Pancreas (tissue), 10 donors: ENCODE data around the gene SCARB1. TPM values are rescaled to one million over a fixed set of nuclear protein-coding genes. Genes with fewer than 3 reads are reported as not detected.

ENCODE experiments used
- ATAC-seq, 4 donors: fragments of 200-7000 bp; cut with Tn5 transposase; one replicate each; pipeline versions ENCODE4 v1.8.0 to v1.9.1; 2020; ENCODE audit warnings: mild to moderate bottlenecking in 4 of 4, moderate library complexity in 4 of 4
- DNase-seq, 6 donors: peaks; one replicate each; pipeline ENCODE4 v3.0.0-alpha.2; 2020
- FAIRE-seq: peaks from 2 replicates; lab custom pipeline; 2012; peaks lifted over from hg19 to GRCh38; lab: Jason Lieb, UNC
- H3K27ac ChIP-seq, 4 donors: fragments of 200-600 bp; sonication (generic); 1 replicate in 3 of 4; 2 replicates in 1 of 4; pipeline versions ENCODE4 v1.5.0 to v1.8.0; 2020
- H3K27me3 ChIP-seq, 4 donors: fragments of 200-600 bp; one replicate each; pipeline ENCODE4 v1.8.0; 2021
- H3K36me3 ChIP-seq, 3 donors: fragments of 200-600 bp; sonication (generic) in 1 of 3; one replicate each; pipeline versions ENCODE4 v1.5.0 to v1.8.0; 2020 to 2021
- H3K4me1 ChIP-seq, 3 donors: fragments of 200-600 bp; one replicate each; pipeline ENCODE4 v1.8.0; 2021
- H3K4me3 ChIP-seq, 4 donors: fragments of 200-600 bp; sonication (generic) in 2 of 4; one replicate each; pipeline versions ENCODE4 v1.5.0 to v1.8.0; 2020 to 2021
- H3K9me3 ChIP-seq, 4 donors: fragments of 200-600 bp; one replicate each; pipeline ENCODE4 v1.8.0; 2021
- CTCF ChIP-seq, 4 donors: fragments of 200-600 bp; sonication (generic) in 3 of 4; IDR thresholded peaks; one replicate each; pipeline versions ENCODE4 v1.5.0 to v1.8.0; 2021; ENCODE audit warnings: antibody characterized with exemption in 4 of 4
- WGBS, 2 donors: extraction: QIAGEN DNeasy Blood & Tissue Kit; methylation state at CpG; one replicate each; pipeline ENCODE4 v1.1.7; 2013; 5-methylcytosine and 5-hydroxymethylcytosine counted together
- intact Hi-C, 3 donors: fragments of 100-400 bp; cut with DNase I; formaldehyde crosslinking; loops; one replicate each; pipeline versions ENCODE4 v1.11.1 to v1.14.2; 2022
- polyA plus RNA-seq, 2 donors: library from polyadenylated mRNA; stranded (reverse); fragments of 200-250 nt; gene quantifications; one replicate each; pipeline ENCODE4 v1.2.3, GENCODE V29; 2013
- total RNA-seq, 6 donors: library from RNA; stranded (reverse); fragmentation: NEBNext Ultra II Directional in 4 of 6; extraction: Animal tissue kit (Norgen Biotek cat#: 25700) in 4 of 6; gene quantifications; one replicate each; pipeline versions ENCODE4 v1.2.1 to v1.2.4, GENCODE V29; 2021 to 2023
- donor health status: healthy with polysubstance abuse.
- donor health status: DM: no; HTN: no; CAD: no; lungs with moderate emphysema.
- donor health status: DM: no; HTN: no; CAD: no.
- donor health status: control.
- donor health status: control.
- donor health status: Bipolar disorder and iron deficiency.
- donor health status: DM: yes; HTN: yes; CAD: no.
- donor health status: DM: no; HTN: no; CAD: no.
- donor health status: DM: no; HTN: no; CAD: no.
- donor health status: DM: yes; HTN: yes; CAD: no.

The SCARB1 gene
- total and polyA plus RNA-seq, 8 donors: 4.7 to 14.7 (median 9.6) TPM

- no peak for ATAC-seq
- no peaks in the 10 kb centered on the region for H3K36me3 ChIP-seq
- no peaks in the 10 kb centered on the region for H3K9me3 ChIP-seq
- H3K27me3 ChIP-seq: no peaks in the 10 kb centered on the region
- no peak for TF ChIP-seq CTCF (IDR thresholded peaks at IDR 0.05)
- no peak overlapping the region for H3K4me3 ChIP-seq
- intact Hi-C loops: loop anchor here in 1 of 3 donors (10.0 kb wide), 1 partner anchor 255 kb away; no protein-coding TSS in a partner anchor
- H3K27ac ChIP-seq: no peak overlapping the region
- no peak for FAIRE-seq
- H3K4me1 ChIP-seq: peaks cover 9 to 21% (median 16%) of the 10 kb centered on the region in 3 donors
- DNase-seq: no peak
- WGBS, 2 donors: 82 to 84% methylated on average over 9 of the region's 9 CpGs
Observed at GRCh38 chr12:124749725-124750124, 113.9 kb downstream of the SCARB1 start.

GRCh38 chr12:124747426-124748161 is 116.1 kb downstream of the SCARB1 start:
- DNase-seq (no peak), ATAC-seq (peak; percentile 32 to 66 (median 50)), FAIRE-seq (peak; percentile 54)
- Histone ChIP-seq H3K4me1 (peaks cover 9 to 14% (median 12%) of the 10 kb centered on the region in 3 donors), H3K36me3 (no peaks in the 10 kb centered on the region), H3K9me3 (no peaks in the 10 kb centered on the region), H3K27ac (peak overlapping the region; percentile 42 to 81 (median 70)), H3K4me3 (no peak overlapping the region), H3K27me3 (no peaks in the 10 kb centered on the region)
- 71 to 74% methylated on average over 15 of the region's 15 CpGs for WGBS, 2 donors
- intact Hi-C loops: no loop called here
- TF ChIP-seq CTCF (IDR thresholded peaks at IDR 0.05): no peak

GRCh38 chr12:124746649-124747425 is 116.8 kb downstream of the SCARB1 start:
- intact Hi-C loops: no loop called here
- WGBS, 2 donors: 65 to 66% methylated on average over 10 of the region's 10 CpGs

GRCh38 chr12:124745891-124746570 is 117.6 kb downstream of the SCARB1 start:
- TF ChIP-seq CTCF (IDR thresholded peaks at IDR 0.05): no peak
- Histone ChIP-seq H3K4me1 (peaks cover 9 to 16% (median 12%) of the 10 kb centered on the region in 3 donors), H3K9me3 (no peaks in the 10 kb centered on the region), H3K4me3 (peak overlapping the region in 1 of 4 donors; percentile 12), H3K27ac (peak overlapping the region; percentile 42 to 81 (median 70)), H3K36me3 (no peaks in the 10 kb centered on the region), H3K27me3 (no peaks in the 10 kb centered on the region)
- 8% methylated on average over 22 to 25 of the region's 25 CpGs for WGBS, 2 donors
- intact Hi-C loops: no loop called here
- peak; percentile 91 to 92 (median 91) for ATAC-seq
- no peak for FAIRE-seq
- DNase-seq: peak; percentile 85 to 91 (median 86)

More at GRCh38 chr12:124746649-124747425, 116.8 kb downstream of the SCARB1 start:
- no peak for DNase-seq
- ATAC-seq: no peak
- H3K4me3 ChIP-seq: no peak overlapping the region
- no peak for FAIRE-seq
- H3K27me3 ChIP-seq: no peaks in the 10 kb centered on the region
- TF ChIP-seq CTCF (IDR thresholded peaks at IDR 0.05): no peak
- peaks cover 9 to 14% (median 12%) of the 10 kb centered on the region in 3 donors for H3K4me1 ChIP-seq
- no peaks in the 10 kb centered on the region for H3K9me3 ChIP-seq
- H3K27ac ChIP-seq: peak overlapping the region; percentile 42 to 81 (median 70)
- no peaks in the 10 kb centered on the region for H3K36me3 ChIP-seq
